Activated naive CD8-positive, alpha-beta T cell treated with anti-CD3 and anti-CD28 coated beads, Interleukin-2, amount 10 ng/mL, durations not matched to agents 7 days and 5 days (primary cell): Measurements from ENCODE around the gene PTPRZ1. TPM values are rescaled to one million over a fixed set of nuclear protein-coding genes. Genes with fewer than 3 reads are reported as not detected.

ENCODE experiments used
- ATAC-seq: fragments of 150-1000 bp; cut with Tn5 transposase; one replicate; pipeline ENCODE4 v1.10.0; 2021; ENCODE audit warnings: low read depth, moderate library complexity
- POLR2A ChIA-PET: fragments of 350-600 bp; sonication (Branson Sonifier 250); formaldehyde crosslinking; loops from one replicate; lab custom pipeline; 2021; ENCODE audit warnings: antibody characterized with exemption; lab: Charles Lee
- DNase-seq: peaks from one replicate; pipeline ENCODE4 v3.0.0; 2021
- H3K27ac Mint-ChIP-seq: one replicate; pipeline ENCODE4 v1.8.0; 2022; ENCODE audit warnings: mild to moderate bottlenecking, mixed read lengths
- H3K27me3 Mint-ChIP-seq: one replicate; pipeline ENCODE4 v1.8.0; 2022; ENCODE audit warnings: mild to moderate bottlenecking, moderate library complexity, mixed read lengths
- H3K36me3 Mint-ChIP-seq: one replicate; pipeline ENCODE4 v1.8.0; 2021; ENCODE audit warnings: mild to moderate bottlenecking, mixed read lengths
- H3K4me1 Mint-ChIP-seq: one replicate; pipeline ENCODE4 v1.8.0; 2021; ENCODE audit warnings: mixed read lengths
- H3K4me3 Mint-ChIP-seq: one replicate; pipeline ENCODE4 v1.8.0; 2022; ENCODE audit warnings: mild to moderate bottlenecking, moderate library complexity, mixed read lengths
- H3K9me3 Mint-ChIP-seq: one replicate; pipeline ENCODE4 v1.8.0; 2021; ENCODE audit warnings: mixed read lengths
- total RNA-seq, 2 experiments: library from RNA; stranded (reverse); gene quantifications; one replicate each; pipeline ENCODE4 v1.2.3, GENCODE V29; 2021

Gene PTPRZ1
- total RNA-seq, 2 experiments from 2014 or later: not detected

DNA sequence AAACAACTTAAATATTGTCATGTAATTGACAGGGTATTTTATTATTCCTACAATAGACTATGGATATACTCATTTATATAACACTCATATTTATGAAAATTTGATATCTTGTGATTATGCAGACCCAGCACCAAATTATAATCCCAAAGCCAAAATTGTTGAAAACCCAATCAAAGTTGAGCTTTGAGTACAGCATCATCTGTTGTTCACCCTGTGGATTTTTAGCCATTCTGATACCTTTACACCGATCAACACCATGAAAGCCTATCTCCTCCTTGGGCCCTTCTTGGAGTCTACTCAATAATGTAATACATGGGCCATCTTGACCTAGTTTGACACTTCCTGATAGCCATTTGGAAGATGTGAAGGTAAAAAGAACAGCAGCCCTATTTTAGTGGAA lies 221.6 kb downstream of the PTPRZ1 start:
- no peaks in the 10 kb centered on the region for H3K4me1 Mint-ChIP-seq
- H3K36me3 Mint-ChIP-seq: no peaks in the 10 kb centered on the region
- ATAC-seq (no peak), DNase-seq (no peak)
- no peaks in the 10 kb centered on the region for H3K27me3 Mint-ChIP-seq
- no peak overlapping the region for H3K27ac Mint-ChIP-seq
- no peaks in the 10 kb centered on the region for H3K9me3 Mint-ChIP-seq
- no peak overlapping the region for H3K4me3 Mint-ChIP-seq
- POLR2A ChIA-PET: no interaction called here

DNA sequence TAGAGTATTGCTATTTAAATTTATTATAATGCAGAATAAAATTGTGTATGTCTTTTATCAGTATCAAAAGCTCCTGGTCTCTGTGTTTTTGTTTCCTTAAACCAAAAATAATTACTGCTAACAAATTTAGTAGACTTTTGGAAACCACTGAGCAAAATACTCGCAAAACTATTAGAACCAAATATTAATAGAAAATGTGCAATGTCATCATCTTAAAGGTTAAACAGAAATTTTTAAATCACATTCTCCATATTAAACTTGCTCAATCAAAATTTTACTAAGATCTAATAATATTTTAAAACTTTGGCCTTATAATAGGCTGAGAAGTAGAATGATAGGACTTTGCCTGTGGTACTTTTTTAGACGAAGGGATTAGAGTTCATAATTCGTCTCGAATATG lies 222.7 kb downstream of the PTPRZ1 start:
- Mint-ChIP-seq H3K9me3 (no peaks in the 10 kb centered on the region), H3K4me3 (no peak overlapping the region), H3K27me3 (no peaks in the 10 kb centered on the region), H3K4me1 (no peaks in the 10 kb centered on the region), H3K36me3 (no peaks in the 10 kb centered on the region), H3K27ac (no peak overlapping the region)
- POLR2A ChIA-PET: no interaction called here
- no peak for ATAC-seq
- no peak for DNase-seq

DNA sequence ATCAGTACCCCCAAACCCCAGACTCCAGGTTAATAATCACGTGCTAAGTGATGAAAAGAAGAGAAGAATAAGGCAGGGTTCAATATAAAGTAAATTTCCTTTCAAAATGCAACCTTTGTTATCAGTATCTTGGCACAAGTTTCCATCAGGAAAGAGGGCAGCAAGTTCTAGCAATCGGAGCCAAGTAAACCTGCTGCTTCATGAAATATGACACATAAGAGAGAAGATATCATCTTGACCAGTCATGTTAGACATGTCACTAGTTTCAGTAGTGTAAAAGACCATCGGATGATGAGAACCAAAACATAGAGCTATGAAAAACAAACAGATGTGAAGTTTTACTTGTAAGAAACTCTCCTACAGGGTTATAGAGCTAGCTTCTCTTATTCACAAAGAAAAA lies 227.1 kb downstream of the PTPRZ1 start:
- Mint-ChIP-seq H3K36me3 (no peaks in the 10 kb centered on the region), H3K9me3 (peaks cover 4% of the 10 kb centered on the region), H3K27ac (no peak overlapping the region), H3K4me1 (no peaks in the 10 kb centered on the region), H3K27me3 (no peaks in the 10 kb centered on the region), H3K4me3 (no peak overlapping the region)
- DNase-seq (no peak), ATAC-seq (no peak)
- POLR2A ChIA-PET: no interaction called here

DNA sequence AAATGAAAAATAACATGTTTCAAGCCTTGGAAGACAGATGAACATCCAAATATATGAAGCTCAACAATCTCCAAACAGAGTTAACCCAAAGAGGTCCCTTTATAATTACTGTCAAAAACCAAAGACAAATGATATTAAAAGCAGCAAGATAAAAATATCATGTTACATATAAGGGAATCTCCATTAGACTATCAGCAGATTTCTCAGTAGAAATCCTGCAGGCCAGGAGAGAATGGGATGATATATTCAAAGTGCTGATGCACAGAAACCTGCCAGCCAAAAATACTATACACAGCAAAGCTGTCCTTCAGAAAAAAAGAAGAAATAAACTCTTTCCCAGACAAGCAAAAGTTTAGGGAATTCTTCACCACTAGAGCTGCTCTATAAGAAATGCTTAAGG lies 230.1 kb downstream of the PTPRZ1 start:
- no peak for DNase-seq
- ATAC-seq: no peak
- H3K9me3 Mint-ChIP-seq: peaks cover 9% of the 10 kb centered on the region
- H3K36me3 Mint-ChIP-seq: no peaks in the 10 kb centered on the region
- no peaks in the 10 kb centered on the region for H3K4me1 Mint-ChIP-seq
- no peak overlapping the region for H3K4me3 Mint-ChIP-seq
- H3K27me3 Mint-ChIP-seq: no peaks in the 10 kb centered on the region
- H3K27ac Mint-ChIP-seq: no peak overlapping the region
- POLR2A ChIA-PET: no interaction called here
